IMR-90 (cell line): Measurements from ENCODE around the gene SMCHD1. TPM values are rescaled to one million over a fixed set of nuclear protein-coding genes. Genes with fewer than 3 reads are reported as not detected.
"Not testable (repeated sequence)": the region's sequence is repeated elsewhere in the genome, so short reads cannot be mapped to it uniquely, and the experiment has no call there.

ENCODE experiments used
- ATAC-seq: fragments of 200-7000 bp; cut with Tn5 transposase; 2 replicates; pipeline ENCODE4 v1.9.1; 2020; ENCODE audit warnings: low read depth, mild to moderate bottlenecking, moderate library complexity
- BruUV-seq: library from RNA; stranded (reverse); fragments of 400-500 nt; replicated peaks from 2 replicates; lab custom pipeline; 2021; lab: Mats Ljungman, UMichigan
- CTCF ChIA-PET: fragments of 300-600 bp; formaldehyde crosslinking; extraction: SDS; loops from one replicate; lab custom pipeline; 2021; ENCODE audit warnings: antibody characterized with exemption; lab: Yijun Ruan, JAX
- POLR2A ChIA-PET: fragments of 300-600 bp; sonication (Branson Sonifier 250); formaldehyde crosslinking; loops from one replicate; lab custom pipeline; 2022; ENCODE audit warnings: antibody characterized with exemption; ENCODE audit not compliant: unreplicated experiment; lab: Charles Lee
- DNase-seq: peaks from one replicate; pipeline ENCODE4 v3.0.0; 2013
- H2AFZ ChIP-seq: replicated peaks from 2 replicates; pipeline ENCODE3; 2013; ENCODE audit warnings: low read length, mild to moderate bottlenecking; ENCODE audit not compliant: poor library complexity
- H2AK5ac ChIP-seq: 2 replicates; pipeline ENCODE4 v1.6.1; 2013; ENCODE audit warnings: low read depth, low read length, inconsistent platforms
- H2AK9ac ChIP-seq: replicated peaks from 2 replicates; pipeline ENCODE3; 2013; ENCODE audit warnings: mild to moderate bottlenecking, low read depth, low read length, moderate library complexity; ENCODE audit not compliant: poor library complexity
- H2BK120ac ChIP-seq: 2 replicates; pipeline ENCODE4 v1.6.1; 2013; ENCODE audit warnings: low read depth, low read length, inconsistent platforms
- H2BK15ac ChIP-seq: 3 replicates; pipeline ENCODE4 v1.6.1; 2013; ENCODE audit warnings: low read depth, low read length, inconsistent platforms
- H2BK20ac ChIP-seq: 2 replicates; pipeline ENCODE4 v1.6.1; 2013; ENCODE audit warnings: low read depth, mild to moderate bottlenecking, inconsistent platforms, low read length, moderate library complexity
- H2BK5ac ChIP-seq: 2 replicates; pipeline ENCODE4 v1.6.1; 2013; ENCODE audit warnings: mild to moderate bottlenecking, low read depth, low read length, inconsistent platforms; ENCODE audit not compliant: poor library complexity, severe bottlenecking
- H3K14ac ChIP-seq: replicated peaks from 2 replicates; pipeline ENCODE4 v1.6.1; 2013; ENCODE audit warnings: low read depth, low read length, inconsistent platforms
- H3K18ac ChIP-seq: 2 replicates; pipeline ENCODE4 v1.6.1; 2013; ENCODE audit warnings: low read depth, low read length, control low read depth
- H3K23ac ChIP-seq: 2 replicates; pipeline ENCODE4 v1.6.1; 2013; ENCODE audit warnings: low read depth, low read length, inconsistent platforms
- H3K27ac ChIP-seq: 2 replicates; pipeline ENCODE4 v1.5.1; 2013; ENCODE audit warnings: mild to moderate bottlenecking, control low read depth, low read length; ENCODE audit not compliant: insufficient read depth
- H3K27me3 ChIP-seq: 2 replicates; pipeline ENCODE4 v1.6.1; 2013; ENCODE audit warnings: low read length; ENCODE audit not compliant: control insufficient read depth, insufficient read depth
- H3K36me3 ChIP-seq: 2 replicates; pipeline ENCODE4 v1.6.1; 2013; ENCODE audit warnings: low read length, mixed read lengths; ENCODE audit not compliant: control insufficient read depth, insufficient read depth
- H3K4ac ChIP-seq: 2 replicates; pipeline ENCODE4 v1.6.1; 2013; ENCODE audit warnings: low read depth, low read length, inconsistent platforms
- H3K4me1 ChIP-seq: 2 replicates; pipeline ENCODE4 v1.6.1; 2013; ENCODE audit warnings: low read length, mixed read lengths; ENCODE audit not compliant: control insufficient read depth, insufficient read depth
- H3K4me2 ChIP-seq: 2 replicates; pipeline ENCODE4 v1.6.1; 2013; ENCODE audit warnings: low read depth, mild to moderate bottlenecking, control low read depth, low read length, moderate library complexity
- H3K4me3 ChIP-seq: 2 replicates; pipeline ENCODE4 v1.5.1; 2013; ENCODE audit warnings: low read depth, mild to moderate bottlenecking, control low read depth, low read length, moderate library complexity; ENCODE audit not compliant: insufficient read depth
- H3K56ac ChIP-seq: 2 replicates; pipeline ENCODE4 v1.6.1; 2013; ENCODE audit warnings: low read length, inconsistent platforms; ENCODE audit not compliant: insufficient read depth; ENCODE audit errors: extremely low read depth
- H3K79me1 ChIP-seq, 2 experiments: 2 replicates each; pipeline ENCODE4 v1.6.1; 2013; ENCODE audit warnings: low read length in 2 of 2, inconsistent platforms in 1 of 2, low read depth in 1 of 2
- H3K9ac ChIP-seq: 2 replicates; pipeline ENCODE4 v1.6.1; 2013; ENCODE audit warnings: low read depth, low read length, control low read depth
- H3K9me1 ChIP-seq: 2 replicates; pipeline ENCODE4 v1.6.1; 2013; ENCODE audit warnings: low read length, inconsistent platforms; ENCODE audit not compliant: insufficient read depth
- H3K9me3 ChIP-seq: 2 replicates; pipeline ENCODE4 v1.6.1; 2013; ENCODE audit warnings: low read length; ENCODE audit not compliant: control insufficient read depth, insufficient read depth
- H4K20me1 ChIP-seq: 2 replicates; pipeline ENCODE4 v1.6.1; 2013; ENCODE audit warnings: low read length, inconsistent platforms; ENCODE audit not compliant: insufficient read depth
- H4K5ac ChIP-seq: 2 replicates; pipeline ENCODE4 v1.6.1; 2013; ENCODE audit warnings: mild to moderate bottlenecking, low read depth, low read length, control low read depth
- H4K8ac ChIP-seq, 2 experiments: 2 replicates each; pipeline ENCODE4 v1.6.1; 2013; ENCODE audit warnings: low read depth in 2 of 2, low read length in 2 of 2, control low read depth in 1 of 2, inconsistent platforms in 1 of 2
- H4K91ac ChIP-seq: 2 replicates; pipeline ENCODE4 v1.6.1; 2013; ENCODE audit warnings: low read depth, low read length, inconsistent platforms; ENCODE audit not compliant: insufficient read depth
- whole genome bisulfite sequencing, 2 experiments: methylation state at CpG; one replicate each; pipeline versions ENCODE4 v1.1.5 to v1.1.7; 2013; ENCODE audit warnings: missing lambda C conversion rate in 2 of 2; ENCODE audit not compliant: insufficient read length in 1 of 2; ENCODE audit errors: extremely low coverage in 2 of 2; 5-methylcytosine and 5-hydroxymethylcytosine counted together
- dilution Hi-C: fragments of 300-500 bp; cut with HindIII; formaldehyde crosslinking; loops from one replicate; pipeline ENCODE4 v1.14.3; 2018; ENCODE audit warnings: low sequenced_read_pairs; ENCODE audit not compliant: unreplicated experiment
- in situ Hi-C: fragments of 300-500 bp; cut with MboI; formaldehyde crosslinking; loops from 3 replicates; pipeline ENCODE4 v1.14.3; 2019; ENCODE audit warnings: low sequenced_read_pairs, inconsistent platforms, mixed read lengths
- intact Hi-C: fragments of 100-400 bp; cut with micrococcal nuclease; formaldehyde crosslinking; loops from 2 replicates; pipeline ENCODE4 v1.10.0; 2022
- polyA plus RNA-seq, 3 experiments: library from polyadenylated mRNA; depleted of rRNA; stranded (reverse); fragments of >200 nt; gene quantifications; 2 replicates each; pipeline ENCODE4 v1.2.3, GENCODE V29; 2012; ENCODE audit warnings: low replicate concordance in 1 of 3
- total RNA-seq: library from RNA; depleted of rRNA; stranded (reverse); fragments of >200 nt; gene quantifications from 2 replicates; pipeline ENCODE4 v1.2.3, GENCODE V29; 2012

SMCHD1 gene
- total and polyA plus RNA-seq, 2 of the 4 experiments (the other 2 are of a cell fraction) = 14.8 to 47.3 TPM

GRCh38 chr18:2678933-2679332 is 23.4 kb downstream of the SMCHD1 start:
- H2BK120ac ChIP-seq, H3K4me3 ChIP-seq, H4K8ac ChIP-seq, H4K91ac ChIP-seq, H2AFZ ChIP-seq, dilution Hi-C loops, H3K9me1 ChIP-seq, H3K27me3 ChIP-seq, H3K27ac ChIP-seq, H3K4me2 ChIP-seq, H3K4me1 ChIP-seq, H3K23ac ChIP-seq, H3K14ac ChIP-seq, H2BK15ac ChIP-seq, POLR2A ChIA-PET, ATAC-seq, H3K4ac ChIP-seq, in situ Hi-C loops, H2BK20ac ChIP-seq, H3K9me3 ChIP-seq, intact Hi-C loops, H3K9ac ChIP-seq, H3K18ac ChIP-seq, H3K56ac ChIP-seq, H4K20me1 ChIP-seq, H2BK5ac ChIP-seq, BruUV-seq, DNase-seq, H2AK5ac ChIP-seq, CTCF ChIA-PET, H4K5ac ChIP-seq, H2AK9ac ChIP-seq: not testable (repeated sequence)
- H3K36me3 ChIP-seq = peaks cover 18% of the 10 kb centered on the region
- peaks cover 23 to 32% of the 10 kb centered on the region in 2 experiments for H3K79me1 ChIP-seq
- WGBS, 2 experiments = 100% methylated on average over 3 of the region's 13 CpGs; no CpG with 5 or more reads in 1 of the 2 experiments
